GM21423 (cell line): ENCODE data around the gene RFC1.
"Not testable (repeated sequence)": the region's sequence is repeated elsewhere in the genome, so short reads cannot be mapped to it uniquely, and the experiment has no call there.

Experiments used
- ATAC-seq: cut with Tn5 transposase; IDR thresholded peaks from one replicate; pipeline ENCODE4 v1.9.1; 2021; ENCODE audit warnings: mild to moderate bottlenecking, moderate library complexity; ENCODE audit not compliant: unreplicated experiment

RFC1 gene

GRCh38 chr4:39365830-39366771, at the start of gene RFC1:
RFC1 (minus strand) TSS chr4:39366362; CDS start chr4:39366241, 121 bp downstream.
- ATAC-seq = peak; percentile 85

- ATAC-seq = no peak
Measured at GRCh38 chr4:39415678-39416283, 49.6 kb upstream of the RFC1 start.

- ATAC-seq = not testable (repeated sequence)
Measured at GRCh38 chr4:39411561-39411960, 45.4 kb upstream of the RFC1 start.

GRCh38 chr4:39410415-39410814, 44.3 kb upstream of the RFC1 start:
- ATAC-seq = no peak

- ATAC-seq = no peak
Measured at GRCh38 chr4:39407584-39407885, 41.4 kb upstream of the RFC1 start.

GRCh38 chr4:39406763-39407583, 40.8 kb upstream of the RFC1 start, which contains the start of gene KLB:
KLB (plus strand) TSS chr4:39406930; CDS start chr4:39406950, 20 bp downstream.
- no peak for ATAC-seq

- not testable (repeated sequence) for ATAC-seq
Measured at GRCh38 chr4:39401640-39402039, 35.5 kb upstream of the RFC1 start.

- no peak for ATAC-seq
Measured at GRCh38 chr4:39394706-39395105, 28.5 kb upstream of the RFC1 start.

GRCh38 chr4:39390603-39391002, 24.4 kb upstream of the RFC1 start:
- no peak for ATAC-seq

GRCh38 chr4:39384563-39384962, 18.4 kb upstream of the RFC1 start:
- ATAC-seq = no peak

GRCh38 chr4:39383690-39384089, 17.5 kb upstream of the RFC1 start:
- ATAC-seq = no peak

GRCh38 chr4:39375478-39375877, 9.3 kb upstream of the RFC1 start:
- ATAC-seq = no peak

GRCh38 chr4:39371209-39371608, 5.0 kb upstream of the RFC1 start:
- not testable (repeated sequence) for ATAC-seq

GRCh38 chr4:39369301-39369700, 3.1 kb upstream of the RFC1 start:
- ATAC-seq = no peak

- no peak for ATAC-seq
Measured at GRCh38 chr4:39367166-39367565, 1.0 kb upstream of the RFC1 start.

- ATAC-seq = no peak
Measured at GRCh38 chr4:39365360-39365759, 802 bp downstream of the RFC1 start.

- ATAC-seq = no peak
Measured at GRCh38 chr4:39363773-39364393, 2.3 kb downstream of the RFC1 start.

GRCh38 chr4:39362827-39363226, 3.3 kb downstream of the RFC1 start:
- no peak for ATAC-seq

- peak; percentile 63 for ATAC-seq
Measured at GRCh38 chr4:39360611-39361010, 5.6 kb downstream of the RFC1 start.

- peak; percentile 27 for ATAC-seq
Measured at GRCh38 chr4:39357002-39357401, 9.2 kb downstream of the RFC1 start.

- no peak for ATAC-seq
Measured at GRCh38 chr4:39354254-39354552, 12.0 kb downstream of the RFC1 start.
